Motor neuron (in vitro differentiated cells): Measurements from ENCODE around the gene BRCA1. TPM values are rescaled to one million over a fixed set of nuclear protein-coding genes. Genes with fewer than 3 reads are reported as not detected.
"Not testable (repeated sequence)": the region's sequence is repeated elsewhere in the genome, so short reads cannot be mapped to it uniquely, and the experiment has no call there.

Experiments used
- ATAC-seq, 8 experiments: fragments of 200-7000 bp; cut with Tn5 transposase; replicated peaks in 6 of 8; 2 replicates each; pipeline ENCODE4 v1.8.0; 2021; ENCODE audit warnings: mild to moderate bottlenecking in 8 of 8, moderate library complexity in 8 of 8
- H3K27ac ChIP-seq, 2 donors: fragments of 250-450 bp; sonication (Bioruptor Pico); 2 replicates each; pipeline ENCODE4 v1.9.0; 2021; ENCODE audit warnings: antibody characterized with exemption in 2 of 2, mild to moderate bottlenecking in 2 of 2, moderate library complexity in 1 of 2
- H3K4me1 ChIP-seq, 2 donors: fragments of 250-450 bp; sonication (Bioruptor Pico); replicated peaks in 1 of 2; 2 replicates each; pipeline ENCODE4 v1.6.1; 2021; ENCODE audit warnings: antibody characterized with exemption in 2 of 2, mild to moderate bottlenecking in 2 of 2, moderate library complexity in 1 of 2
- H3K4me3 ChIP-seq, 5 donors: fragments of 250-450 bp; sonication (Bioruptor Pico); 2 replicates each; pipeline ENCODE4 v1.9.0; 2021; ENCODE audit warnings: antibody characterized with exemption in 5 of 5, mild to moderate bottlenecking in 5 of 5, moderate library complexity in 4 of 5
- WGBS, 10 experiments: fragments of 450-650 bp; shearing (Covaris generic); methylation state at CpG; one replicate each; pipeline ENCODE4 v1.0.0; 2022; 5-methylcytosine and 5-hydroxymethylcytosine counted together
- in situ Hi-C, 9 experiments: fragments of 400-800 bp; cut with MboI; loops; one replicate each; pipeline ENCODE4 v1.15.0; 2021; ENCODE audit warnings: low sequenced_read_pairs in 9 of 9, low pct_unique_long_range_greater_than_20kb in 2 of 9; ENCODE audit not compliant: unreplicated experiment in 9 of 9
- total RNA-seq, 8 experiments: library from RNA; unstranded; fragments of 300-600 nt; gene quantifications; 2 replicates each; pipeline versions ENCODE4 v1.2.3 to v1.2.4, GENCODE V29; 2022

BRCA1 gene
- total RNA-seq, 8 experiments from 2014 or later: 3.2 to 30.0 (median 6.9) TPM

GRCh38 chr17:43146649-43147048 is 21.5 kb upstream of the BRCA1 start:
- in situ Hi-C loops: no loop called here
- 68 to 89% (median 81%) methylated on average over 3 to 4 of the region's 4 CpGs; no CpG with 5 or more reads in 4 of the 10 experiments for WGBS, 10 experiments
- Histone ChIP-seq H3K4me3 (no peak overlapping the region), H3K4me1 (no peaks in the 10 kb centered on the region), H3K27ac (no peak overlapping the region)
- no peak for ATAC-seq

- Histone ChIP-seq H3K4me1 (no peaks in the 10 kb centered on the region), H3K27ac (no peak overlapping the region), H3K4me3 (no peak overlapping the region)
- no peak for ATAC-seq
- 50 to 100% (median 90%) methylated on average over 1 to 4 of the region's 5 CpGs; no CpG with 5 or more reads in 1 of the 10 experiments for WGBS, 10 experiments
- in situ Hi-C loops: no loop called here
Measured at GRCh38 chr17:43143201-43143600, 18.0 kb upstream of the BRCA1 start.

GRCh38 chr17:43142153-43142552 is 17.0 kb upstream of the BRCA1 start:
- in situ Hi-C loops: no loop called here
- 90 to 100% (median 96%) methylated on average over 1 to 2 of the region's 5 CpGs; no CpG with 5 or more reads in 4 of the 10 experiments for WGBS, 10 experiments
- H3K4me3 ChIP-seq: no peak overlapping the region
- no peak overlapping the region for H3K27ac ChIP-seq
- ATAC-seq: no peak
- no peaks in the 10 kb centered on the region for H3K4me1 ChIP-seq

- 72 to 96% (median 85%) methylated on average over 1 to 10 of the region's 11 CpGs; no CpG with 5 or more reads in 1 of the 10 experiments for WGBS, 10 experiments
Measured at GRCh38 chr17:43140396-43141332, 15.5 kb upstream of the BRCA1 start.

GRCh38 chr17:43138531-43138930 is 13.4 kb upstream of the BRCA1 start:
- ATAC-seq, H3K4me1 ChIP-seq, in situ Hi-C loops, H3K27ac ChIP-seq, H3K4me3 ChIP-seq: not testable (repeated sequence)
- 67 to 100% (median 80%) methylated on average over 1 to 2 of the region's 4 CpGs; no CpG with 5 or more reads in 5 of the 10 experiments for WGBS, 10 experiments

More at GRCh38 chr17:43140396-43141332, 15.5 kb upstream of the BRCA1 start:
- H3K27ac ChIP-seq: no peak overlapping the region
- H3K4me3 ChIP-seq: no peak overlapping the region
- no peak for ATAC-seq
- no peaks in the 10 kb centered on the region for H3K4me1 ChIP-seq
- in situ Hi-C loops: no loop called here

GRCh38 chr17:43136574-43136973 is 11.4 kb upstream of the BRCA1 start:
- 92 to 100% (median 100%) methylated on average over 1 to 2 of the region's 3 CpGs; no CpG with 5 or more reads in 5 of the 10 experiments for WGBS, 10 experiments
- H3K27ac ChIP-seq, H3K4me1 ChIP-seq, in situ Hi-C loops, ATAC-seq, H3K4me3 ChIP-seq: not testable (repeated sequence)

GRCh38 chr17:43135454-43135819 is 10.3 kb upstream of the BRCA1 start:
- in situ Hi-C loops: no loop called here
- H3K27ac ChIP-seq: no peak overlapping the region
- 92 to 100% (median 94%) methylated on average over 1 to 9 of the region's 19 CpGs; no CpG with 5 or more reads in 6 of the 10 experiments for WGBS, 10 experiments
- no peak overlapping the region for H3K4me3 ChIP-seq
- H3K4me1 ChIP-seq: no peaks in the 10 kb centered on the region
- ATAC-seq: no peak

GRCh38 chr17:43134774-43135453 is 9.8 kb upstream of the BRCA1 start:
- in situ Hi-C loops: no loop called here
- 40 to 100% (median 86%) methylated on average over 1 to 13 of the region's 25 CpGs; no CpG with 5 or more reads in 7 of the 10 experiments for WGBS, 10 experiments

GRCh38 chr17:43133439-43133838 is 8.3 kb upstream of the BRCA1 start:
- ATAC-seq, H3K27ac ChIP-seq, H3K4me3 ChIP-seq, H3K4me1 ChIP-seq, in situ Hi-C loops: not testable (repeated sequence)
- 95 to 100% (median 100%) methylated on average over 1 to 5 of the region's 5 CpGs; no CpG with 5 or more reads in 3 of the 10 experiments for WGBS, 10 experiments

More at GRCh38 chr17:43134774-43135453, 9.8 kb upstream of the BRCA1 start:
- Histone ChIP-seq H3K4me1 (no peaks in the 10 kb centered on the region), H3K4me3 (no peak overlapping the region), H3K27ac (no peak overlapping the region)
- ATAC-seq: no peak

GRCh38 chr17:43132117-43132516 is 7.0 kb upstream of the BRCA1 start:
- H3K4me3 ChIP-seq: no peak overlapping the region
- WGBS, 10 experiments: 18 to 100% (median 87%) methylated on average over 1 to 2 of the region's 2 CpGs; no CpG with 5 or more reads in 4 of the 10 experiments
- no peak for ATAC-seq
- no peak overlapping the region for H3K27ac ChIP-seq
- in situ Hi-C loops: no loop called here
- H3K4me1 ChIP-seq: peaks cover 0 to under 1% of the 10 kb centered on the region in 2 donors

- 80 to 100% (median 93%) methylated on average over 1 to 11 of the region's 11 CpGs; no CpG with 5 or more reads in 2 of the 10 experiments for WGBS, 10 experiments
- no peak overlapping the region for H3K4me3 ChIP-seq
- in situ Hi-C loops: no loop called here
- H3K4me1 ChIP-seq: peaks cover 12% of the 10 kb centered on the region in 2 donors
- ATAC-seq: no peak
- H3K27ac ChIP-seq: no peak overlapping the region
Measured at GRCh38 chr17:43129671-43130010, 4.5 kb upstream of the BRCA1 start.

- peaks cover 12% of the 10 kb centered on the region in 2 donors for H3K4me1 ChIP-seq
- H3K4me3 ChIP-seq, H3K27ac ChIP-seq, in situ Hi-C loops, ATAC-seq: not testable (repeated sequence)
- 70 to 100% (median 100%) methylated on average over 1 to 5 of the region's 6 CpGs; no CpG with 5 or more reads in 1 of the 10 experiments for WGBS, 10 experiments
Measured at GRCh38 chr17:43127333-43127876, 2.2 kb upstream of the BRCA1 start.

GRCh38 chr17:43126911-43127290 is 1.7 kb upstream of the BRCA1 start:
- peak overlapping the region in 1 of 2 donors; percentile 25 for H3K27ac ChIP-seq
- WGBS, 10 experiments: 100% methylated on average over 5 of the region's 24 CpGs; no CpG with 5 or more reads in 9 of the 10 experiments
- no peak for ATAC-seq
- peaks cover 12% of the 10 kb centered on the region in 2 donors for H3K4me1 ChIP-seq
- in situ Hi-C loops: no loop called here
- peak overlapping the region in 2 of 5 donors; percentile 47 to 58 for H3K4me3 ChIP-seq
